RWPE1 (cell line): Measurements from ENCODE around the gene WLS.

Source experiments
- CTCF ChIA-PET: fragments of 350-600 bp; sonication (Branson Sonifier 250); formaldehyde crosslinking; extraction: SDS; loops from one replicate; lab custom pipeline; 2021; lab: Yijun Ruan, JAX
- POLR2A ChIA-PET: fragments of 400-600 bp; formaldehyde crosslinking; extraction: SDS; loops from one replicate; lab custom pipeline; 2020; ENCODE audit warnings: antibody characterized with exemption; ENCODE audit not compliant: low non-redundant PET; lab: Yijun Ruan, JAX
- DNase-seq: peaks from one replicate; pipeline ENCODE4 v3.0.0; 2012; ENCODE audit warnings: low spot score
- H3K27ac ChIP-seq: fragments of 450-650 bp; 2 replicates; pipeline ENCODE4 v1.5.1; 2017
- CTCF ChIP-seq: fragments of 450-650 bp; conservative IDR thresholded peaks from 2 replicates; pipeline ENCODE4 v1.5.1; 2017; ENCODE audit warnings: low read depth, mild to moderate bottlenecking

The WLS gene

GRCh38 chr1:68158837-68159236 is 73.5 kb downstream of the WLS start:
- ChIA-PET POLR2A (no interaction called here), CTCF (interaction anchor here (0.6 kb wide), 1 partner anchor 46 kb away, joined by 3 read pairs; no protein-coding TSS in a partner anchor)

GRCh38 chr1:68157416-68157815 is 74.9 kb downstream of the WLS start:
- H3K27ac ChIP-seq, result no peak overlapping the region
- ChIA-PET POLR2A (no interaction called here), CTCF (no interaction called here)
- TF ChIP-seq CTCF, result no peak
- DNase-seq, result no peak

More at GRCh38 chr1:68158837-68159236, 73.5 kb downstream of the WLS start:
- TF ChIP-seq CTCF, result no peak
- H3K27ac ChIP-seq, result no peak overlapping the region
- no peak for DNase-seq

GRCh38 chr1:68151690-68152089 is 80.6 kb downstream of the WLS start:
- no peak for DNase-seq
- POLR2A ChIA-PET, result interaction anchor here (0.5 kb wide), 1 partner anchor 31 kb away, joined by 3 read pairs; no protein-coding TSS in a partner anchor
- CTCF ChIA-PET, result no interaction called here
- no peak overlapping the region for H3K27ac ChIP-seq
- no peak for TF ChIP-seq CTCF

- no peak for DNase-seq
- ChIA-PET POLR2A (no interaction called here), CTCF (no interaction called here)
- H3K27ac ChIP-seq, result no peak overlapping the region
- no peak for TF ChIP-seq CTCF
These were observed 82.4 kb downstream of the WLS start for GRCh38 chr1:68149907-68150306.

- ChIA-PET CTCF (no interaction called here), POLR2A (no interaction called here)
- TF ChIP-seq CTCF, result no peak
- H3K27ac ChIP-seq, result no peak overlapping the region
- no peak for DNase-seq
These were observed 83.1 kb downstream of the WLS start for GRCh38 chr1:68149110-68149798.

GRCh38 chr1:68148631-68149030 is 83.7 kb downstream of the WLS start:
- CTCF ChIA-PET, result no interaction called here
- no peak for TF ChIP-seq CTCF
- POLR2A ChIA-PET, result no interaction called here

More at GRCh38 chr1:68148631-68149030, 83.7 kb downstream of the WLS start:
- DNase-seq, result no peak
- no peak overlapping the region for H3K27ac ChIP-seq
